Measurements from ENCODE around the gene TTBK1.

Gene TTBK1

GRCh38 chr6:43303751-43304331 is 60.6 kb downstream of the TTBK1 start:
- Histone ChIP-seq H3K4me1 (no peaks in the 10 kb centered on the region), H3K4me3 (ENCODE audit: low read depth, low read length) (no peak overlapping the region), H3K9me3 (no peaks in the 10 kb centered on the region), H3K36me3 (no peaks in the 10 kb centered on the region), H3K27me3 (no peaks in the 10 kb centered on the region)
- DNase-seq = no peak
- no peak for TF ChIP-seq CTCF (IDR thresholded peaks at IDR 0.05; ENCODE audit: low read depth, low read length)

GRCh38 chr6:43304361-43304760 is 61.1 kb downstream of the TTBK1 start:
- Histone ChIP-seq H3K4me1 (no peaks in the 10 kb centered on the region; the same call in 1 of the 2 replicates), H3K27me3 (no peaks in the 10 kb centered on the region), H3K4me3 (ENCODE audit: low read depth, low read length) (no peak overlapping the region), H3K36me3 (no peaks in the 10 kb centered on the region), H3K9me3 (no peaks in the 10 kb centered on the region)
- no peak for DNase-seq
- TF ChIP-seq CTCF (IDR thresholded peaks at IDR 0.05; ENCODE audit: low read depth, low read length) = no peak

- Histone ChIP-seq H3K36me3 (no peaks in the 10 kb centered on the region), H3K9me3 (no peaks in the 10 kb centered on the region), H3K27me3 (no peaks in the 10 kb centered on the region), H3K4me1 (no peaks in the 10 kb centered on the region; the same call in 1 of the 2 replicates), H3K4me3 (ENCODE audit: low read depth, low read length) (no peak overlapping the region)
- no peak for DNase-seq
- no peak for TF ChIP-seq CTCF (IDR thresholded peaks at IDR 0.05; ENCODE audit: low read depth, low read length)
These were observed 61.6 kb downstream of the TTBK1 start for GRCh38 chr6:43304882-43305281.

- Histone ChIP-seq H3K27me3 (no peaks in the 10 kb centered on the region), H3K4me1 (no peaks in the 10 kb centered on the region; the same call in 1 of the 2 replicates), H3K9me3 (no peaks in the 10 kb centered on the region), H3K4me3 (ENCODE audit: low read depth, low read length) (no peak overlapping the region), H3K36me3 (no peaks in the 10 kb centered on the region)
- no peak for DNase-seq
- no peak for TF ChIP-seq CTCF (IDR thresholded peaks at IDR 0.05; ENCODE audit: low read depth, low read length)
These were observed 62.8 kb downstream of the TTBK1 start for GRCh38 chr6:43306086-43306485.

GRCh38 chr6:43307451-43308100 is 64.3 kb downstream of the TTBK1 start:
- H3K4me3 ChIP-seq (ENCODE audit: low read depth, low read length) = no peak overlapping the region
- H3K36me3 ChIP-seq = no peaks in the 10 kb centered on the region
- no peaks in the 10 kb centered on the region for H3K27me3 ChIP-seq
- TF ChIP-seq CTCF (IDR thresholded peaks at IDR 0.05; ENCODE audit: low read depth, low read length) = no peak
- no peak for DNase-seq
- H3K9me3 ChIP-seq = no peaks in the 10 kb centered on the region
- no peaks in the 10 kb centered on the region; the same call in 1 of the 2 replicates for H3K4me1 ChIP-seq

All from BE2C (cell line).